Astrocyte (in vitro differentiated cells and primary cell): Measurements from ENCODE around the gene ALCAM.

Source experiments
- EZH2 ChIP-seq: IDR thresholded peaks from 2 replicates; pipeline ENCODE4 v1.6.1; 2012; ENCODE audit warnings: mild to moderate bottlenecking, low read length, inconsistent platforms; ENCODE audit not compliant: insufficient read depth
- TF ChIP-seq, protein P1 (sequence below): IDR thresholded peaks from 2 replicates; pipeline ENCODE4 v1.5.1; 2011; ENCODE audit warnings: low read depth, mild to moderate bottlenecking, inconsistent platforms, low read length, moderate library complexity; ENCODE audit not compliant: insufficient read depth

GRCh38 chr3:105324951-105325350, 41.8 kb upstream of the ALCAM start:
- TF ChIP-seq, protein P1, sequence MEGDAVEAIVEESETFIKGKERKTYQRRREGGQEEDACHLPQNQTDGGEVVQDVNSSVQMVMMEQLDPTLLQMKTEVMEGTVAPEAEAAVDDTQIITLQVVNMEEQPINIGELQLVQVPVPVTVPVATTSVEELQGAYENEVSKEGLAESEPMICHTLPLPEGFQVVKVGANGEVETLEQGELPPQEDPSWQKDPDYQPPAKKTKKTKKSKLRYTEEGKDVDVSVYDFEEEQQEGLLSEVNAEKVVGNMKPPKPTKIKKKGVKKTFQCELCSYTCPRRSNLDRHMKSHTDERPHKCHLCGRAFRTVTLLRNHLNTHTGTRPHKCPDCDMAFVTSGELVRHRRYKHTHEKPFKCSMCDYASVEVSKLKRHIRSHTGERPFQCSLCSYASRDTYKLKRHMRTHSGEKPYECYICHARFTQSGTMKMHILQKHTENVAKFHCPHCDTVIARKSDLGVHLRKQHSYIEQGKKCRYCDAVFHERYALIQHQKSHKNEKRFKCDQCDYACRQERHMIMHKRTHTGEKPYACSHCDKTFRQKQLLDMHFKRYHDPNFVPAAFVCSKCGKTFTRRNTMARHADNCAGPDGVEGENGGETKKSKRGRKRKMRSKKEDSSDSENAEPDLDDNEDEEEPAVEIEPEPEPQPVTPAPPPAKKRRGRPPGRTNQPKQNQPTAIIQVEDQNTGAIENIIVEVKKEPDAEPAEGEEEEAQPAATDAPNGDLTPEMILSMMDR: no peak
- no peak for TF ChIP-seq EZH2
